Fibroblast of mammary gland (primary cell): ENCODE measurements around the gene SULT2B1.
"Not testable (repeated sequence)": the region's sequence is repeated elsewhere in the genome, so short reads cannot be mapped to it uniquely, and the experiment has no call there.

Experiments used
- DNase-seq: peaks from one replicate; pipeline ENCODE4 v3.0.0-alpha.2; 2010; ENCODE audit warnings: low read depth
- H3K4me3 ChIP-seq: 2 replicates; pipeline ENCODE4 v1.5.1; 2011; ENCODE audit warnings: low read depth, mild to moderate bottlenecking, low read length, moderate library complexity; ENCODE audit not compliant: control insufficient read depth
- TF ChIP-seq, protein P1 (sequence below): conservative IDR thresholded peaks from 2 replicates; pipeline ENCODE4 v1.5.1; 2011; ENCODE audit warnings: low read depth, low read length, inconsistent platforms; ENCODE audit not compliant: control insufficient read depth, insufficient read depth

SULT2B1 gene

DNA sequence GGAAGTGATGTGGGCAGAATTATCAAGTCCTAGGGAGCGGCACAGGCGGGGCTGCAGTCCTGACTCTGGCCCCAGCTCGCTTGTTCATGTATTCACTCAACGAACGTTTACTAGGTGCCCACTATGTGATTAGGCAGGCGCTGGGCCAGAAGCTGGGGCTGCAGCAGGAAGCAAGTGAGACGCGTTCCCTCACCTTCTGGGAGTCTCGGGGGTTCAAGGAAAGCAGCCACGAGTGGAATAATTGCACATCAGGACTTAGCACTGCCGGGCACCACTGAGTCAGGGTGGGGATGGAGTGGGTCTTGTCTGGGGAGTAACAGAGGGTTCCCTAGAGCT, 37.9 kb upstream of the SULT2B1 start:
- DNase-seq: no peak
- no peak overlapping the region for H3K4me3 ChIP-seq
- TF ChIP-seq, protein P1, sequence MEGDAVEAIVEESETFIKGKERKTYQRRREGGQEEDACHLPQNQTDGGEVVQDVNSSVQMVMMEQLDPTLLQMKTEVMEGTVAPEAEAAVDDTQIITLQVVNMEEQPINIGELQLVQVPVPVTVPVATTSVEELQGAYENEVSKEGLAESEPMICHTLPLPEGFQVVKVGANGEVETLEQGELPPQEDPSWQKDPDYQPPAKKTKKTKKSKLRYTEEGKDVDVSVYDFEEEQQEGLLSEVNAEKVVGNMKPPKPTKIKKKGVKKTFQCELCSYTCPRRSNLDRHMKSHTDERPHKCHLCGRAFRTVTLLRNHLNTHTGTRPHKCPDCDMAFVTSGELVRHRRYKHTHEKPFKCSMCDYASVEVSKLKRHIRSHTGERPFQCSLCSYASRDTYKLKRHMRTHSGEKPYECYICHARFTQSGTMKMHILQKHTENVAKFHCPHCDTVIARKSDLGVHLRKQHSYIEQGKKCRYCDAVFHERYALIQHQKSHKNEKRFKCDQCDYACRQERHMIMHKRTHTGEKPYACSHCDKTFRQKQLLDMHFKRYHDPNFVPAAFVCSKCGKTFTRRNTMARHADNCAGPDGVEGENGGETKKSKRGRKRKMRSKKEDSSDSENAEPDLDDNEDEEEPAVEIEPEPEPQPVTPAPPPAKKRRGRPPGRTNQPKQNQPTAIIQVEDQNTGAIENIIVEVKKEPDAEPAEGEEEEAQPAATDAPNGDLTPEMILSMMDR: no peak

DNA sequence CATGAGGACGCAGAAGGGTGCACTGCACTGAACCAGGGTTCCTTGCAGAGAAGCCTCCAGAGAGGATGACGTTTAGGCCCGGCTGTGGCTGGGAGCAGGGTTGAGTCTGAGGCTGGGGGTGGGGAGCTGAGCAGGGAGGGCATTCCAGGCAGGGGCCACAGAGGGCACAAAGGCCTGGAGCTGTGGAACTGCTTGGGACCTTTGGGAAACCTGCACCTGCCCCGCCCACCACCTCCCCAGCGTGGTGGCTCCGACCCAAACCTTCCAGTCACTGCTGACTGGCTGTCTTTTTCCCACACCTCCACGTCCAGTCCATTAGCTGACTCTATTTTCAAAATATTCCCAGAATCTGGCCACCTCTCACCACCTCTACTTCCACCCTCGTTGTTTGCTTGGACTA, 35.4 kb upstream of the SULT2B1 start:
- DNase-seq: no peak
- TF ChIP-seq, protein P1: no peak
- no peak overlapping the region for H3K4me3 ChIP-seq

DNA sequence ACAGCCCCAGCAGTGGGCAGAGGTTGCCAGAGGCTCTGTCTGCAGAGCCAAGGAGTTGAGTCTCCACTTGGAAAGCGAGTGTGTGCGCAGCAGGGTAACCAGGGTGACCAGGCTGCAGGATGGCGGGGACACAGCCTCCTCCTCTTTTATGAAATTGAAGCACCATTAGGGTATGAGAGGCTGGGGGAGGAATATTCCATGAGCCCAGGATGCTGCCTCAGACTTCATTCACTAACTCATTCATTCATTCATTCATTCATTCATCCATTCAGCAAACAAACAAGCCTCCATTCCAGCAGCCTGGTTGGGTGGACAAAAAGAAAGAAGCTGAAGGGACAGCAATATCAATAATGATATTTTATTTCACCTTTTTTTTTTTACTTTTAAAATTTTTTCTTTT, 33.8 kb upstream of the SULT2B1 start:
- TF ChIP-seq, protein P1: no peak
- no peak overlapping the region for H3K4me3 ChIP-seq
- no peak for DNase-seq

DNA sequence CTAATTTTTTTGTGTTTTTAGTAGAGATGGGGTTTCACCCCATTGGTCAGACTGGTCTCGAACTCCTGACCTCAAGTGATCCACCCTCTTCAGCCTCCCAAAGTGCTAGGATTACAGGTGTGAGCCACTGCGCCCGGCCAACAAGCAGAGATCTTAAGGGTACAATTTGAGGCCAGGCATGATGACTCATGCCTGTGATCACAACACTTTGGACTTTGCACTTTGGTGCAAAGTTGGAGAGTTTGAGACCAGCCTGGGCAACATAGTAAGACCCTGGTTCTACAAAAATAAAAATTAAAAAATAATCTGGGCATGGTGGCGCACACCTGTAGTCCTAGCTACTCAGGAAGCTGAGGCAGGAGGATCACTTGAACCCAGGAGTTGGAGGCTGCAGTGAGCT, 32.5 kb upstream of the SULT2B1 start:
- not testable (repeated sequence) for H3K4me3 ChIP-seq, DNase-seq

DNA sequence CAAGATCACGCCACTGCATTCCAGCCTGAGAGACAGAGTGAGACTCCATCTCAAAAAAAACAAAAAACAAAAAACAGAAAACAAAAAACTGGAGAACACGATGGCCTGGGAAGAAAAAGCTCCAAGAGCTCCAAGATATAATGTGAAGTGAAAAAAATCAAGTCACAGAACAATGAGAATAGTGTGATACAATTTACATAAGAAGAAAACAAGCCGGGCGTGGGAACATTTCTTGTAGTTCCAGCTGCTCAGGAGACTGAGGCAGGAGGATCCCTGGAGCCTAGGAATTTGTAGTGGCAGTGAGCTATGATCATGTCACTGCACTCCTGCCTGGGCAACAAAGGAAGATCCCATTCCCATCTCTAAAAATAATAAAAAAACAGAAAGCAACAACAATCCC, 31.8 kb upstream of the SULT2B1 start:
- DNase-seq: no peak
- H3K4me3 ChIP-seq: no peak overlapping the region
- TF ChIP-seq, protein P1: no peak

DNA sequence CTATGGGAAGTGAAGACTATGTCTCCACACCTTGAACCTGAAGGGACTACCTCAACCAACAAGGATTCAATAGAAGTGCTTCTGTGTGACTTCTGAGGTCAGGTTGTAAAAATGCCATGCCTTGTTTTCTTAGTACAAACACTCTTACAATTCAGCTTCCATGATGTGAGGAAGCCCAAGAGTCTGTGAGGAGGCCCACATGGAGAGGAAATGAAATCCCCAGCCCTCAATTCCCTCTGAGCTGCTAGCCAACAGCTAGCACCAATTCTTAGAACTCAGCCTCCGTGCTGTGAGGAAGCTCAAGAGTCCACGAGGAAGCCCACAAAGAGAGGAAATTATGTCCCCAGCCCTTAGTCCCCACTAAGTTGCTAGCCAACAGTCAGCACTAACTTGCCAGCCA, 27.8 kb upstream of the SULT2B1 start:
- no peak overlapping the region for H3K4me3 ChIP-seq
- DNase-seq: no peak
- TF ChIP-seq, protein P1: no peak

DNA sequence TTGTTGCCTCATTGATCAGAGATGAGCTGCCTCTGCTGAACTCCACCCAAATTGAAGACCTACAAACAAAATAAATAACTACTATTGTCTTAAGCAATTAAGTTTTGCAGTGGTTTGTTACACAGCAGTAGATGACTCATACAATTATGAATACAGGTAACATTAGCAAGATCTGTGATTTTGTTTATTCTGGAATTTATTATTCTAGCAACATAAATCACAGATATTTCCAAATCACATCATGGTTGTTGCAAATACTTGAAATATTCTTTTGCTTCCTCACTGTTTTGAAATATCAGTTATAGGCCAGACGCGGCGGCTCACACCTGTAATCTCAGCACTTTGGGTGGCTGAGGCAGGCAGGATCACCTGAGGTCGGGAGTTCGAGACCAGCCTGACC, 27.2 kb upstream of the SULT2B1 start:
- TF ChIP-seq, protein P1: no peak
- H3K4me3 ChIP-seq: no peak overlapping the region
- DNase-seq: no peak

DNA sequence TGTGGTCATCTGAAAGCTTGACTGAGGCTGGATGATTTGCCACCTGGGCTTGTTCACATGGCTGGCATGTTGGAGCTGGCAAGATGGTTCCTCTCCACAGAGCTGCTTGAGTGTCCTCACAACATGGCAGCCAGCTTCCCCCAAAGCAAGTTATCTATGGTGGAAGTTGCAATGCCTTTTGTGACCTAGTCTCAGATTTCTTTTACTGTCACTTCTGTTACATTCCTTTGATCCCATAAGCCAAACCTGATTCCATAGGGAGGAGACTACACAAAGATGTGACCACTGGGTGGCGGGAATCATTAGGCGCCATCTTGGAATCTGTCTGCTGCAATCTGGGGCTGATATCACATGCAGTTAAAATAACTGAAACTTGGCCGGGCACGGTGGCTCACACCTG, 22.8 kb upstream of the SULT2B1 start:
- H3K4me3 ChIP-seq: no peak overlapping the region
- TF ChIP-seq, protein P1: no peak
- DNase-seq: no peak
